Calu3 (cell line): ENCODE results near the gene CSF3R. TPM values are rescaled to one million over a fixed set of nuclear protein-coding genes. Genes with fewer than 3 reads are reported as not detected.

ENCODE experiments used
- Bru-seq: library from RNA; stranded (reverse); fragments of 400-500 nt; gene quantifications from one replicate; lab custom pipeline; 2021; lab: Mats Ljungman, UMichigan
- BruChase-seq, 2 experiments: library from RNA; stranded (reverse); fragments of 400-500 nt; gene quantifications; one replicate each; lab custom pipeline; 2021; lab: Mats Ljungman, UMichigan
- BruUV-seq: library from RNA; stranded (reverse); fragments of 400-500 nt; replicated peaks from 2 replicates; lab custom pipeline; 2021; lab: Mats Ljungman, UMichigan
- CTCF ChIA-PET: fragments of 300-600 bp; sonication (Branson Sonifier 250); formaldehyde crosslinking; loops from one replicate; lab custom pipeline; 2022; ENCODE audit warnings: antibody characterized with exemption; lab: Charles Lee
- DNase-seq: peaks from one replicate; pipeline ENCODE4 v3.0.0; 2022
- H3K27ac Mint-ChIP-seq: one replicate; pipeline ENCODE4 v1.8.0; 2022; ENCODE audit warnings: mixed read lengths; ENCODE audit not compliant: unreplicated experiment
- H3K27me3 Mint-ChIP-seq: one replicate; pipeline ENCODE4 v1.8.0; 2022; ENCODE audit warnings: mixed read lengths; ENCODE audit not compliant: unreplicated experiment
- H3K36me3 Mint-ChIP-seq: one replicate; pipeline ENCODE4 v1.8.0; 2022; ENCODE audit warnings: mild to moderate bottlenecking, moderate library complexity, mixed read lengths; ENCODE audit not compliant: insufficient read depth, unreplicated experiment
- H3K4me1 Mint-ChIP-seq: one replicate; pipeline ENCODE4 v1.8.0; 2022; ENCODE audit warnings: mild to moderate bottlenecking, low read depth, mixed read lengths; ENCODE audit not compliant: unreplicated experiment
- H3K4me3 Mint-ChIP-seq: one replicate; pipeline ENCODE4 v1.8.0; 2022; ENCODE audit warnings: mild to moderate bottlenecking, low read depth, moderate library complexity, mixed read lengths; ENCODE audit not compliant: unreplicated experiment
- H3K9me3 Mint-ChIP-seq: one replicate; pipeline ENCODE4 v1.8.0; 2022; ENCODE audit warnings: low read depth, mixed read lengths; ENCODE audit not compliant: unreplicated experiment
- intact Hi-C: fragments of 100-400 bp; cut with micrococcal nuclease; formaldehyde crosslinking; loops from one replicate; pipeline ENCODE4 v1.10.0; 2022; ENCODE audit not compliant: unreplicated experiment
- long read RNA-seq: library from polyadenylated mRNA; stranded (forward); transcript quantifications from one replicate; pipeline ENCODE4 v2.0.0, GENCODE V29; 2022
- total RNA-seq: library from RNA; stranded (reverse); gene quantifications from 2 replicates; pipeline ENCODE4 v1.2.3, GENCODE V29; 2022
- TF ChIP-seq, protein P1 (sequence below): fragments of 200-600 bp; IDR thresholded peaks from one replicate; pipeline ENCODE4 v1.8.0; 2022; ENCODE audit warnings: antibody characterized with exemption; ENCODE audit not compliant: unreplicated experiment

The CSF3R gene
- total RNA-seq (not detected in 2 replicates), Bru-seq, nascent RNA (not detected), BruChase-seq, experiment 1, labeled RNA remaining after a 6-hour chase (not detected), BruChase-seq, experiment 2, labeled RNA remaining after a 2-hour chase (not detected)
- long read RNA-seq = 0 reads

DNA sequence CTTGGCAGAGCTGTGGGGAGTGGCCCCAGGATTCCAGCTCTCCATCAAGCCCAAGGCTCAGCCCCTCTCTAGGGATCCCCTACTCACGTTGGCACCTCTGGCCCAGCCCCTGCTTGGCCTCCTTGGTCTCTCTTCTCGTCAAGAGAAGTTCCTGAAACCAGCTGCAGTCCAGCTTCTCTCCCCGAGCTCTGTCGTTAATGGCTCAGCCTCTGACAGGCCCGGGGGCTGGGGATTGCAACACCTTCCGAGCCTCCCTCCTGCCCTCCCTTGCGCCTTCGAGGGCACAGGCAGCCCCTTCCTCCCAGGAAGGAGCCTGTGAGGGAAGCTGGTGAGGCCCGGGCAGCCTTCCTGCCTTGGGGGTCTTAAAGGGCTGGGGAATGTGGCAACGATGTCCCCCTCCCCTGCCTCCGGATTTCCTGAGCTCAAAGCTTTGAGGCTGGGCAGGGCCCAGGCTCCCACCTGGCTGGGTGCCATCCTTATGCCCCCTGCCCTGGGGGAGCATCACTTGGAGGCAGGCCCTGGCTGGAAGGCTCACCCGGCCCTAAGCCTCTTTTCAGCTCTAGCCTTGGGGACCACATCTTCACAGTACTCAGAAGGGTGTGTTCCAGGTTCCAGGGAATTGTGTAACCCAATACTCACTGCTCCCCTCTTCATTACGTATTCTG is at the start of gene CSF3R:
CSF3R (minus strand) TSS at position 190 of the 665 bp plus-strand sequence. CDS start 3,417 bp downstream, outside the sequence.
- Mint-ChIP-seq H3K27ac (no peak within 1 kb of the TSS), H3K27me3 (peaks cover 25% of the 10 kb centered on the region), H3K4me3 (no peak within 1 kb of the TSS), H3K4me1 (peaks cover 24% of the 10 kb centered on the region), H3K9me3 (no peaks in the 10 kb centered on the region), H3K36me3 (peaks cover 9% of the 10 kb centered on the region)
- DNase-seq = no peak
- TF ChIP-seq, protein P1, sequence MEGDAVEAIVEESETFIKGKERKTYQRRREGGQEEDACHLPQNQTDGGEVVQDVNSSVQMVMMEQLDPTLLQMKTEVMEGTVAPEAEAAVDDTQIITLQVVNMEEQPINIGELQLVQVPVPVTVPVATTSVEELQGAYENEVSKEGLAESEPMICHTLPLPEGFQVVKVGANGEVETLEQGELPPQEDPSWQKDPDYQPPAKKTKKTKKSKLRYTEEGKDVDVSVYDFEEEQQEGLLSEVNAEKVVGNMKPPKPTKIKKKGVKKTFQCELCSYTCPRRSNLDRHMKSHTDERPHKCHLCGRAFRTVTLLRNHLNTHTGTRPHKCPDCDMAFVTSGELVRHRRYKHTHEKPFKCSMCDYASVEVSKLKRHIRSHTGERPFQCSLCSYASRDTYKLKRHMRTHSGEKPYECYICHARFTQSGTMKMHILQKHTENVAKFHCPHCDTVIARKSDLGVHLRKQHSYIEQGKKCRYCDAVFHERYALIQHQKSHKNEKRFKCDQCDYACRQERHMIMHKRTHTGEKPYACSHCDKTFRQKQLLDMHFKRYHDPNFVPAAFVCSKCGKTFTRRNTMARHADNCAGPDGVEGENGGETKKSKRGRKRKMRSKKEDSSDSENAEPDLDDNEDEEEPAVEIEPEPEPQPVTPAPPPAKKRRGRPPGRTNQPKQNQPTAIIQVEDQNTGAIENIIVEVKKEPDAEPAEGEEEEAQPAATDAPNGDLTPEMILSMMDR = no peak
- CTCF ChIA-PET = no interaction called here
- BruUV-seq = no TSS peak
- intact Hi-C loops = no loop called here

DNA sequence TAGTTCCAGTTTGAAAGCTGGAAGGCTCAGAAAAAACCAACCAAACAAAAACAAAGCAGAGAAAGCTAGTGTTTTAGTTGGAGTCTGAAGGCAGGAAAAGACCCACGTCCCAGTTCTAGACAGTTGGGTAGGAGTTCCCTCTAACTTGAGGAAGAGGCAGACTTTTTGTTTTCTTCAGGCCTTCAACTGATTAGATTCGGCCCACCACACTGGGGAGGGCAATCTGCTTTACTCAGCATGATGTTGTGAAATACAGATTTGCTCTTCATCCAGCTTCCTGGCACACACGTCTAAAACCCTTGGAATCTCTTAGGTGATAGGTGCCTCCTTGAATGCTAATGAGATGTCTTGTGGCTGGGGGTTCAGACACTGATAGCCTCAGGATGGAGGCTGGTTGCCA is 49.1 kb upstream of the CSF3R start:
- no peaks in the 10 kb centered on the region for H3K4me1 Mint-ChIP-seq
- intact Hi-C loops = no loop called here
- TF ChIP-seq, protein P1 = no peak
- H3K36me3 Mint-ChIP-seq = no peaks in the 10 kb centered on the region
- H3K27ac Mint-ChIP-seq = no peak overlapping the region
- H3K9me3 Mint-ChIP-seq = no peaks in the 10 kb centered on the region
- CTCF ChIA-PET = no interaction called here
- no peak overlapping the region for H3K4me3 Mint-ChIP-seq
- H3K27me3 Mint-ChIP-seq = peaks cover 97% of the 10 kb centered on the region
- no peak for DNase-seq
- BruUV-seq = no TSS peak

DNA sequence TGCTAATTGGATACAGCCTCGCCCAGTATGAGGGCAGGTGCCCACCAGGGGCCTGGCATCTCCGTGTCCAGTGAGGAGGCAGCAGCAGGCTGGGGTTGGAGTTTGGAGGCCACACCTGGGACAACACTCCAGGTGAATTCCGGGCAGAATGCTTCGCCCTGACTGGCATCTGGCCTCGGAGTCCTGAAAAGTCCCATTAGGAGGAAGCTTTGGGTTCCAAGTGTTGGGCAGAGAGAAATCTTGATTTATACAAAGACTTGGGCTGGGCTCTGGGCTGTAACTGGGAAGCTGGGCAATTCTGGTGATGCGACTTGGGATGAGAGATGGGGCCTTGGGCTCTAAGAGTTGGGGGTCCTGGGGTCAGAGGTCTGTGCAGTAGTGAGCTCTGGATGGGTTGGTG is 48.1 kb upstream of the CSF3R start:
- H3K27ac Mint-ChIP-seq = no peak overlapping the region

DNA sequence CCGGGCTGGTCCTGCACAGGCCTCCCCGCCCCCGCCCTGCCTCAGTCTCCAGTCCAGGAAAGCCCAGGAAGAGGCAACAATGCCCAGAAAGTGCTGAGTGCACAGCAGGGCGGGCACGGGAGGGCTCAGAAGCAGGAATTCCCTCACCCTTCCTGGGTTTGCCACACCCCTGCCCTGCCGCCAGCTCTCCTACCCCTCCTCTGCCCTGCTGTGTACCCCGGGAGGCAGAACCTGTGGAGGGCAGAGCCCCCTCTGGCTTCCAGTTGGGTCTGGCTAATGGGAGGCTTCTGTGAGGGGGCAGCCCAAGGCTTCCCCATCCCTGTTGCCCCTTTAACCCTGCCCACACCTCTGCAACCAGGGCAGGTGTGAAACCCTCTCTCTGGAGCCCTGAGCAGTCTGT is 47.5 kb upstream of the CSF3R start:
- H3K36me3 Mint-ChIP-seq = no peaks in the 10 kb centered on the region
- H3K4me1 Mint-ChIP-seq = no peaks in the 10 kb centered on the region
- no peak overlapping the region for H3K4me3 Mint-ChIP-seq
- H3K27me3 Mint-ChIP-seq = peaks cover 83% of the 10 kb centered on the region
- no peak overlapping the region for H3K27ac Mint-ChIP-seq
- no peak for DNase-seq
- BruUV-seq = no TSS peak
- TF ChIP-seq, protein P1 = no peak
- intact Hi-C loops = no loop called here
- no peaks in the 10 kb centered on the region for H3K9me3 Mint-ChIP-seq
- CTCF ChIA-PET = interaction anchor here (0.6 kb wide), 1 partner anchor 21 kb away, joined by 3 read pairs; no protein-coding TSS in a partner anchor

More for the DNA sequence above, 48.1 kb upstream of the CSF3R start:
- no peak for DNase-seq
- no peaks in the 10 kb centered on the region for H3K36me3 Mint-ChIP-seq
- no TSS peak for BruUV-seq
- intact Hi-C loops = no loop called here
- no peak overlapping the region for H3K4me3 Mint-ChIP-seq
- TF ChIP-seq, protein P1 = no peak
- CTCF ChIA-PET = no interaction called here
- H3K9me3 Mint-ChIP-seq = no peaks in the 10 kb centered on the region
- H3K27me3 Mint-ChIP-seq = peaks cover 88% of the 10 kb centered on the region
- H3K4me1 Mint-ChIP-seq = no peaks in the 10 kb centered on the region
